HG02840 (cell line): ENCODE data around the gene CFAP58.
A peak's percentile ranks its signal among the peaks of the same experiment; 100 is the strongest.

Experiments used
- ATAC-seq: cut with Tn5 transposase; IDR thresholded peaks from one replicate; pipeline ENCODE4 v1.9.1; 2021; ENCODE audit warnings: mild to moderate bottlenecking, moderate library complexity, moderate number of reproducible peaks; ENCODE audit not compliant: unreplicated experiment, low FRiP score

The CFAP58 gene

DNA sequence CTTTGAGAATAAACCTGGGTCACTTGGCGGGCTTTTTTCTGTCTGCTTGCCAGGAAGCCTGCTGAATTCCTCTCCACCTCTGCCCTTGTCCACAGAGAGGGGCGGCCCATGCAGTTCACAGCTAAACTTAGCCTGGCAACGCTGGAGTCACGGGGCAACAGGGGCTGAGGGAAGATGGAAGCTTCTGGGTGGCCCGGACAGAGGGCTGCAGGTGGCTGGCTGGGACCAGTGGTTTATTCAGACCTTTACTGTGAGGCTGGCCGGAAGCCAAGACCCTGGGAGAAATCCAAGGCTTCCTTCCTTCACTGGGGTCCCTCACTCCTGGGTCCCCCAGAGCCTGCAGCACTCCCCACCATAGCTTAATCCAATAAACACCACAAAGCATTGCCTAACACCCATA is 32.4 kb upstream of the CFAP58 start:
- ATAC-seq: no peak

DNA sequence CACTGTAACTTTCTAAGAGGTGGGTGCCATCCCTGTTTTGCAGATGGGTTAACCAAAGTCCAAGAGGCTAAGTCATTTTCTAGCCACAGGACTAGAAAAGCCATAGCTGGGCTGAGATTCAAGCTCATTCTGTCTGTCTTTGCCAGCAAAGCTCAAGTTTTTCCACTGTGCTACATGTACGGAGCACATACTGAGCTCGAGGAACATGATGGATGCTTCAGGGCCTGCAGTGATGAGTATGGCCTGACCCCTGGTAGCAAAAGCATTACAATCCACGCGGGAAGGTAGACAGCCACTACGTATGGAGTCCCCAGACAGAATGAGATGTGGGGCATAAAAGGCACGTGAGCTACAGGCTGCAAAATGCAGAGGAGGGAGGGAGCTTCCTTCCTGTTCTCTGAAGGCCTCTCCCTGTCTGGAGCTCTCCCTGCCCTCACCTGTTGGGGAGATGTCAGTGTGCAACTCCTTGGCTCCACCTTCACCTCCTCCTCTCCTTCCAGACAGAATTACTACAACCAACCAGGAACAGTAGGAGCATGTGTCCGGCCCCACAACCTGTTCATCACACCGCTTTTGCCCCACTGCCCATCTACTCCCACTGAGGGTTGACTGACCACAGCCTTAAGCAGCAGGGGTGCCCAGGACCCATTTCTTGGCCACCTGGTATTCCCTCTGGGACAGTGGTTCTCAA is 31.8 kb upstream of the CFAP58 start:
- no peak for ATAC-seq

- no peak for ATAC-seq
Measured at GRCh38 chr10:104322416-104322782, 31.2 kb upstream of the CFAP58 start.

- no peak for ATAC-seq
Measured at GRCh38 chr10:104323085-104323484, 30.5 kb upstream of the CFAP58 start.

GRCh38 chr10:104323760-104324201 is 29.9 kb upstream of the CFAP58 start:
- no peak for ATAC-seq

DNA sequence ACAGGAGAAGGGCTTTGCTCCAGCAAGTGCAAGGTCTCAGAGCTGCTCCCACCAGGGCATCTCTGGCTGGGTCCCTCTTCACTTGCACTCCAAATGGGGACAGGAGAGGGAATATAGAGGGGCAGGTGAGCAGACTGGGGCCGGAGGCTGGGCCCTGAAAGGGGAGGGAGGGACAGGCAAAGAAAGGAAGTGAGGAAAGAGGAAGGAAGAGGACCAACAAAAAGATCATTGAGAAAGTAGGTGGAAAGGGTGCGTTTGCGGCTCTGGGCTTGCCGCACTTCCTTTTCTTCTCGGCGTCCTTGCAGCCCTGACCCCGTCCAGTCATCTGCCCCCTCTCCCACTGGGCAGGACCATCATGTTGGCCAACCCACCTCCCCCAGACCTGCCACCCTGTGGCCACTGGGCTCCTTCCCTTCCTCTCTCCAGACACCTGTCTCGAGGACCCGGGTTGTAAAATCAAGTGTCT is 29.4 kb upstream of the CFAP58 start:
- ATAC-seq: no peak

- no peak for ATAC-seq
Measured at GRCh38 chr10:104324931-104325330, 28.7 kb upstream of the CFAP58 start.

- ATAC-seq: no peak
Measured at GRCh38 chr10:104325436-104326435, 27.9 kb upstream of the CFAP58 start.

DNA sequence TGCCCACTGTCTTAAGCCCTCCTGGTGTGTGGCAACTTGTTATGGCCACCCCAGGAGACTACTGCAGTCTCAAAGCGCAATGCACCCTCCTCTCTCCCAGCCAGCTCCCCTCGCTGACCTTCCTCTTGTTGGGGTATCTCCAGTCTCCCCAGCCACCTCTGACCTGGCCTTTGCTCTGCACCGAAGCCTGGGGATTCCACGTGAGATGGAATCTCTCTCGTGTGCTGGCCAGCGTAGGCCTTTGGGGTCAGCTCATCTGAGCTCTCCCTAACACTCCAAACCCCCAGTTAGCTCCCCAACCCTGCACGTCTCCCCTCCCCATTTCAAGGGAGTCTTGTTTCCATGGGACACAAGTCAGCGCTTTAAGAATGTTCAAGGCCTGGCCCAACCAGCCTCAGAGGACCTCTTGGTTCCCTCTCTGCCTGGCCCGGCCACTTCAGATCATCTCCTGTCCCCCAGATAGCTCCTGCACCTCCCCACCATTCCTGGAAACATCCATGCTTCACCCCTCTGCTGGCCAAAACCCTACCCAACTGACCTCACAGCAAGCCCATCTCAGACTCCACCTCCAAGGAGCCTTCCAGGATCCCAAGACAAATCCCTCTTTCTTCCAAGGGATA is 26.5 kb upstream of the CFAP58 start:
- no peak for ATAC-seq

- ATAC-seq: no peak
Measured at GRCh38 chr10:104327745-104328645, 25.6 kb upstream of the CFAP58 start.

DNA sequence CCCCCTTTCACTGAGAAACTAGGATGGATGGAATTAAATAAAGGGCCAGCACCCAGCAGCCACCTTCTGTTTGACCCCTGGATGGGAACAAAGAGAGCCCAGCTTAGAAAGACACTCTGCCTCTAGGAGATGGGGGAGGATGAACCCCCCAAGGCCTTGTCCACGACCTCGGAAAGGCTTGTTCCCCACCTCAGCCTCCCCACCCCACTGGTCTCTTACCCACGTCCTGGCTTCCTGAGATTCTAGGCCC is 25.1 kb upstream of the CFAP58 start:
- ATAC-seq: peak; percentile 10

DNA sequence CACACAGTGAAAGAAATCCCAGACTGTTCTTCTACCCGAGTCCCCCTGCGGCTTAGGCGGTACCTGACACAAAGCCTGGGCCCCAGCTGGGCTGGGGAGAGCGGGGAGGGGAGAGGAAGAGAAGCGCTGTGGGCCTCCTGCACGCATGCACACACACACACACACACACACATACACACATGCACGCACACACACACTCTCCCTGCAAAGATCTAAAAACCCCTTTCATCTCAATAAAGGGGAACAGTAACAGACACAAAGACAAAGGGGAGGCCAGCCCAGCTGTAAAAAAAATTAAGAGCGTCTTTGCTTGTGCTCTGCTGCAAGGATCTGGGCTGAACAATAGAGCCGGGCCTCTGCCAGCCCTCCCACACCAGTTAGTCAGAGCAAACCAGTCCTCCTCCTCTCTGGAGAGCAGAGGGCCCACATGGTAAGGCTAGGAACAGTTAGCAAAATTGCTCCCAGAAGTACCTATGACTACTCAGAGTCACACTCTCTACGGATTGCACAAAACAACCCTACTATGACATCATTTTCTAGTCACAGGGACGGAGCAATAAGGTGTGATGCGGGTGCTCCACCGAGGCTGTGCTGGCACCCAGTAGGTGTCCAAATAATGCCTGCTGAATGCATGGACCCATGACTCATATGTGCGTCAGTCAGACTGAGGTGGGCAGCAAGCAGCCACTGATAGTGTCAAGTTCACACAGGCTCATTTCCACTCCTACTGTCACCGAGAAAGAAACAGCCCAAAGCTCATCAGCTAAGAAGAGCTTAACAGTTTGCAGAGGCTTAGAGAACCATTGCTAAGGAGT is 24.5 kb upstream of the CFAP58 start:
- ATAC-seq: peak; percentile 48

DNA sequence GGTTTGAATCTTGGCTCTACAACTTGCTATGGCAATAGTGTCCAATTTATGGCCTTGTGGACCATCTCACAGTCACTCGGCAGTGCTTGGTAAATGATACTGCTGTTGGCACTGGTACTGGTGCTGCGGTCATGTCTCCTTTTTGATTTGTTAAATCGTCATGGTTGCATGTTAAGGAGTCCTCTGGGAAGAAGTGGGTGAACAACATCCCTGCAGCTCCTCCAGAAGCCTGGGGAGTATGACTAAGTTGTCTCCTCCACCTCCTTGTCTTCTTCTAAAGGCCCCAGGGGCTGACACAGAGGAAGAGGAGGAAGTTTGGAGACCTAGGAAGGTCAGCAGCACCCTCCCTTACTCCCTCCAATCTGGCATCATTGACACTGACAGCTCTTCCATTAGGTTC is 23.9 kb upstream of the CFAP58 start:
- no peak for ATAC-seq

DNA sequence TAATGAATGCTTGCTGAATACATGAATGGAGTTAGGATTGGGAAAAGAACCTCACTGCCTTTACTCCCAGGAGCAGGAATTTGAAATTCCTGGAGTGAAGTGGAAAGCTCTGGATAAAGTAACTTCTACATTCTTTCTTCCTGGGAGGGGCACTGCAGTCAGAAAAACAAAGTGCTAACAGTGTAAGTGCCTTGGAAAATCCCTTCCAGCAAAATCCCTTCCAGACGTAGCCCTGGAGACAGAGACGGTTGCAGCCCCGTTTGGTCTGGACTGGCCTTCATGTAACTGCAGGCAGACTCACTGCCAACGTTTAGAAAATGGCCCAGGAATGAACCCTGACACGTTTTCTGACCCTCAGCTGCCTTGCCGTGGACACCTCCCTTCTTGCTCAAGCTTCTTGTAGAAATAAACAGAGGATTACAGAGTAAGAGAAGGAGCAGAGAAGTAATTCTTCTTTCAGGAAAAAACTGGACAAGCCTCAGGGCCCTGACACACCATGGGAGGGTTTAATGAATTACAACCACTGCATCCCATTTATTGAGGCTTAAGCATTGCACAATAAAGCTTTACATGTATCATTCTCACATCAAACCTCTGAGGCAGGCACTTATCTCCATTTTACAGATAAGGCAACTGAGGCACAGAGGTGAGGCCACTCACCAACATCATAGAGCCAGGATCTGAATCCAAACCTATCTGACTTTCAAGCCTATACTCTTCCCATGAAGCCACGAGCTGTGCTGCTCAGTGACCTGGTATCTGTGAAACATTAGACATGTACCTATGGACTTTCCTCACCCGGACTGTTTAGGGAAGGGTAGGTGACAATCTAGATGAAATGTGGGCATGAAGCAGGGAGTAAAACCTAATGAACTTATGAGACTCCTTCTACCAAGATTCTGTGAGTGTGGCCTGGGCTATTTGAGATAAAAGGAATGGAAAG is 23.2 kb upstream of the CFAP58 start:
- no peak for ATAC-seq

DNA sequence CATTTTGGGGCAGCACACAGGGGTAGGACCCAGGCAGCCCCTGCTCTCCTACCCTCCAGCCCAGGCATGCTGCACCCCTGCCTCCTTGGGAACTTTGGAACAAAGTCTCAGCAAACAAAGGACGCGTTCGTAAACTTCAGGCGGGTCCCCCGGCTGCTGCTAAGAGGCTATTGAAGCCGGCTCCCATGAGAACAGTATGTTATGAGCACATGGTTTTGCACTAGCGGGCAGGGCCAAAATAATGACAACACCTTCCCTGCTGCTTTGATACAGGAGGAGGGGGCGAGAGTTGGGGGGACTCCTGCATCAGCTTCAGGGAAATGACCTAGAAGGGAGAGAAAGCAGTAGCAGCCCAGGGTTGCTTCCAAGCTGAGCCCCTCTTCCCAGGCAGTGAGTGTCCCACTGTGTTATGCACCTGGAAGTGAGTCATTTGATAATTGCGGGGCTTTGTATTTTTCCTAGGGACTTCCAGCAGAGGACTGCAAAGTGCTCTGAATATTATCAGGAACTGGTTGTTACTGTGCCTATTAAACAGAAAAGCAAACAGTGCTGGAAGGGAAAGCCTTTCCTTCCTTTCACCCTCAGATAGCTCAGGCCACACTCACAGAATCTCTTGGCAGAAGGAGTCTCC is 22.3 kb upstream of the CFAP58 start:
- no peak for ATAC-seq

- no peak for ATAC-seq
Measured at GRCh38 chr10:104332243-104333031, 21.2 kb upstream of the CFAP58 start.

DNA sequence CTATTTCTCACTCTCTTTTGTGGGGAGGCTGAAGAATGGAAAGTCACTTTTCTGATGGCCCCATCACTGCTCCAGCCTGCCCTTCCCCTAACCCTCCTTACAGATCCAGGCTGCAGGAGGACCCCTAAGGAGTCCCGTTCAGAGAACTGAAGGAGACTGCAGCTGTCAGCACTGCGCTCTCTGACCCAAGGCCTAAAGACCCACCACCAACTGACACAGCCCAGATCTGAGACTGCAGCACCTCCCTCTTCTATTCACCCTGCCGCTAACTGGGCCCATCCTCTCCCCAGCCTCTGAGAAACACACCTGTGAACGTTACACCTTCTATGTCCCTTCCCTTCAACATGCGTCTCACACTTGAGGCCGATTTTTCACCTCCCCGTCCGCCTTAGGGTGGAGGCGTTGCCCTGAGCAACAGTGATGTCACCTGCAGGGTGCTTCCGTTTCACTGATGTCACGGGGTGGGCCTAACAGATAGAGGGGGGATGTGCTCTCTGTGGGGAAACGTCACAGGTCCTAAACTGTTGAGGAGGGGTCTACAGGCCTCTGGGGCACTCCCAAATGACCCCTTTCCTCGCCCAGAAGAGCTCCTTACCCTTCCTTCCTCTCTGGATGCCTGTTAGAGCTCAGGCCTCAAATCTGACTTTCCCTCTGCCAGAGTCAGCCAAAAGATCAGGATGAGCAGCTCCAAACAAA is 20.5 kb upstream of the CFAP58 start:
- no peak for ATAC-seq
